A673 (cell line): ENCODE results near the gene CFAP57.

Experiments used
- EZH2 ChIP-seq: fragments of 200-600 bp; sonication (generic); IDR thresholded peaks from 2 replicates; pipeline ENCODE4 v1.6.1; 2017; ENCODE audit warnings: borderline replicate concordance, low read depth, mild to moderate bottlenecking, mixed read lengths, antibody characterized with exemption, low read length; ENCODE audit not compliant: poor library complexity, severe bottlenecking
- TF ChIP-seq, protein P1 (sequence below): fragments of 300-800, 200-600 bp; sonication (generic); conservative IDR thresholded peaks from 2 replicates; pipeline ENCODE4 v1.5.1; 2017; ENCODE audit warnings: low read depth, mild to moderate bottlenecking, antibody characterized with exemption, low read length, moderate library complexity, mixed read lengths

DNA sequence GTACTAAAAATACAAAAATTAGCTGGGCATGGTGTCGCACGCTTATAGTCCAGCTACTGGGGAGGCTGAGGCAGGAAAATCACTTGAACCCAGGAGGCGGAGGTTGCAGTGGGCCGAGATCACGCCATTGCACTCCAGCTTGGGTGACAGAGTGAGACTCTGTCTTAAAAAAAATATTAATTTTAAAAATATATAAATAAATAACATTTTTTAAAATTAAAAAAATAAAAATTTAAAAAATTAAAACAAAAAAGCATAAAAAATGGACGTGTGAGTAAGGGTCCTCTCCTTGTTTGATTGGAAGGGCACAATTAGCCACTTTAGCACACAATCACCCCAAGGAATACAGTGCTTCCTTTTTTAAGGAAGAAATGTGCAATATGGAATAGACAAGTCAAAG is 18.7 kb upstream of the CFAP57 start:
- TF ChIP-seq, protein P1, sequence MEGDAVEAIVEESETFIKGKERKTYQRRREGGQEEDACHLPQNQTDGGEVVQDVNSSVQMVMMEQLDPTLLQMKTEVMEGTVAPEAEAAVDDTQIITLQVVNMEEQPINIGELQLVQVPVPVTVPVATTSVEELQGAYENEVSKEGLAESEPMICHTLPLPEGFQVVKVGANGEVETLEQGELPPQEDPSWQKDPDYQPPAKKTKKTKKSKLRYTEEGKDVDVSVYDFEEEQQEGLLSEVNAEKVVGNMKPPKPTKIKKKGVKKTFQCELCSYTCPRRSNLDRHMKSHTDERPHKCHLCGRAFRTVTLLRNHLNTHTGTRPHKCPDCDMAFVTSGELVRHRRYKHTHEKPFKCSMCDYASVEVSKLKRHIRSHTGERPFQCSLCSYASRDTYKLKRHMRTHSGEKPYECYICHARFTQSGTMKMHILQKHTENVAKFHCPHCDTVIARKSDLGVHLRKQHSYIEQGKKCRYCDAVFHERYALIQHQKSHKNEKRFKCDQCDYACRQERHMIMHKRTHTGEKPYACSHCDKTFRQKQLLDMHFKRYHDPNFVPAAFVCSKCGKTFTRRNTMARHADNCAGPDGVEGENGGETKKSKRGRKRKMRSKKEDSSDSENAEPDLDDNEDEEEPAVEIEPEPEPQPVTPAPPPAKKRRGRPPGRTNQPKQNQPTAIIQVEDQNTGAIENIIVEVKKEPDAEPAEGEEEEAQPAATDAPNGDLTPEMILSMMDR: no peak
- TF ChIP-seq EZH2: no peak
